GM12873 (cell line): ENCODE results near the gene PNPLA1.

Experiments
- TF ChIP-seq, protein P1 (sequence below): IDR thresholded peaks from 2 replicates; pipeline ENCODE4 v1.5.1; 2012; ENCODE audit warnings: low read depth, mild to moderate bottlenecking, moderate library complexity, low read length, control low read depth; ENCODE audit not compliant: insufficient read depth; ENCODE audit errors: missing control alignments

PNPLA1 gene

DNA sequence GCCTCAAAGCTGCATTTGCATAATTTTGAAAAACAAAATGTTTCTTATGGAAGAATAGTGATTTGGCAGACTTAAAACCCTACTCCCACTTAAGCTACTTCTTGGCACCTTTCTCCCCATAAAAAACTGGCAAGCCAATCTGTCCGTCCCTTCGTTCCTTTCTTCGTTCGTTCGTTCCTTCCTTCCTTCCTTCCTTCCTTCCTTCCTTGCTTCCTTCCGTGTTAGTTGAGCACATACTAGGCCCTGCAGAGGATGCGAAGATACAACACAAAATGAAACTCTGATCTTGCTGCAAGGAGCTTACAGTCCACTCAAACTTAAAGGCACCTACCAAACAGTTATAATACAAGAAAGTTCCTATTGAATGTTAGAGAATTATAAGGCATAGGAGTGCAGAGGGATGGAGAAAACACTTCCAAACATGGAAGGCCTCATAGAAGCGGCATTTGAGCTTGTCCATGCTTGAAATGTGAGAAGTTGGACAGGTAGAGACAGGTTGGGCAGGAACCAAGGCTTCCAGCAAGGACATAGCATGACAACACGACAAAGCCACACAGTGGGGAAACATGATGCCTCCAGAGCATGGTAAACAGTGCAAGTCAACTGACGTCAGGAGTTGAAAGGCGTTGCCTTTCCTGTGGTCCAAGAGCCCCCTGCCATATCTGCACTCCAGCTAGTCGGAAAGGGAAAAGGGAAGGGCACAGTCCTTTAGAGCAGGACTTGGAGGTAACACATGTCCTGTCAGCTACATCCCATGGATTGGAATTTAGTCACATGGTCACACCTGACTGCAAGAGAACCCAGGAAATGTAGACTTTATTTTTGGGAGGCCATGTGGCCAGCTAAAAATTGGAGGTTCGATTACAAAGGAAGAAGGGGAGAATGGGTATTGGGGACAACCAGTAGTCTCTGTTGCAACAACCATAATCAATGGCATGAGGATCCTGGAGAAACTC lies 7.0 kb downstream of the PNPLA1 start:
- TF ChIP-seq, protein P1, sequence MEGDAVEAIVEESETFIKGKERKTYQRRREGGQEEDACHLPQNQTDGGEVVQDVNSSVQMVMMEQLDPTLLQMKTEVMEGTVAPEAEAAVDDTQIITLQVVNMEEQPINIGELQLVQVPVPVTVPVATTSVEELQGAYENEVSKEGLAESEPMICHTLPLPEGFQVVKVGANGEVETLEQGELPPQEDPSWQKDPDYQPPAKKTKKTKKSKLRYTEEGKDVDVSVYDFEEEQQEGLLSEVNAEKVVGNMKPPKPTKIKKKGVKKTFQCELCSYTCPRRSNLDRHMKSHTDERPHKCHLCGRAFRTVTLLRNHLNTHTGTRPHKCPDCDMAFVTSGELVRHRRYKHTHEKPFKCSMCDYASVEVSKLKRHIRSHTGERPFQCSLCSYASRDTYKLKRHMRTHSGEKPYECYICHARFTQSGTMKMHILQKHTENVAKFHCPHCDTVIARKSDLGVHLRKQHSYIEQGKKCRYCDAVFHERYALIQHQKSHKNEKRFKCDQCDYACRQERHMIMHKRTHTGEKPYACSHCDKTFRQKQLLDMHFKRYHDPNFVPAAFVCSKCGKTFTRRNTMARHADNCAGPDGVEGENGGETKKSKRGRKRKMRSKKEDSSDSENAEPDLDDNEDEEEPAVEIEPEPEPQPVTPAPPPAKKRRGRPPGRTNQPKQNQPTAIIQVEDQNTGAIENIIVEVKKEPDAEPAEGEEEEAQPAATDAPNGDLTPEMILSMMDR = no peak

DNA sequence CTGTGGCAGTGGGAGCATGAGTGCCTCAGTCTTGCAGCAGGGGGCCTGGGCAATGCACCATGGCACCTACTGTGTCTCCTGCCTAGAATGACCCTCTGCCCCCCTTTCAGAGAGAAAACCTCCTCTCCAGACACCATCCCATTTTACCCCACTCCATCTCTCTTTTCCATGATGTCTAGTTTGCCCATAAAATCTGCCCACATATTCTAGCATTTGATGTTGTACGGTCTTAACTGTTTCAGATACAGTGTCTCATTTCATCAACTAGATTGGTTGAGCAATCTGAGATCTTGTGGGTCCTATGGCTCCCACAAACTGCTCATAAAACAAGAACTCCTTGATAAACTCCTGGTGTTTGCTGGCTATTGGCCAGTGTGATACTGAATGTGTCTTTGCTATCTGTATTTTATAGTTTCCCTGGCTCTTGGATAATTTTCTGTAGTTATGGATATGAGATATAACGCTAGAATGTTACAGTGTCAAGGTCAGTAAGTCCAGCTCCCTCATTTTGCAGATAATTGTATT lies 8.1 kb downstream of the PNPLA1 start:
- TF ChIP-seq, protein P1 = no peak

DNA sequence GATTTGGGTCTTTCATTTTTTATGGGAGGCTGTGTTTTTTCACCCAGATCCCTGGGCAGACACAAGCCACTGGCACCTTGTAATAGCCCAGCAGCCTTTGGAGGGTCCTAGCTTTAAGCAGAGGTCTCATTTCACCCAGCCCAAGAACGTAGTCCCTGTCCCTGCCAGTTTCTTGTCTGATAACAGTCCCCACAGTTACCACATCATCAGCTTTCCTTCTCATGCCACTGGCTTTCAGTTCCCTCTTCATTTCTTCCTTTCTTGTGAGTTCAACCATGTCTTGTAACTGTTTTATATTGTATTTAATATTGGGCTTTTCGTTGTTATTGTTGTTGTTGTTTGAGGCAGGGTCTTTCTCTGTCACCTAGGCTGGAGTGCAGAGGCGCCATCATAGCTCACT lies 10.6 kb downstream of the PNPLA1 start:
- TF ChIP-seq, protein P1 = no peak

DNA sequence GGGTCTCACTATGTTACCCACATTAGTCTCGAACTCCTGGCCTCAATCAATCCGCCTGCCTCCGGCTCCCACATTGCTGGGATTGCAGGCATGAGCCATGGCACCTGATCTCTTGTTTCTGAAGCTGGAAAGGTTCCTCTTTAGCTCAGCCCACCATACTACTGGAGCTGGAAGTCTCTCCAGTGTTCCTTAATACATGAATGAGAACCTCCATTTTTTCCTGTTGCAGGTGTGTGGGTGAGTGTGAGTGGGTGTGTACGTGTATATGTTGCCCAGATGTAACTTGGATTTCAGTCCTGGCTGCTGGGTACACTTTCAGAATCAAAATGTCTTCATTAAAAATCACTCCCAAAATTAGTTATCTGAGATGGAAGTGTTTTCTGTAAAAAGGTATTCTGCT lies 11.1 kb downstream of the PNPLA1 start:
- TF ChIP-seq, protein P1 = no peak

DNA sequence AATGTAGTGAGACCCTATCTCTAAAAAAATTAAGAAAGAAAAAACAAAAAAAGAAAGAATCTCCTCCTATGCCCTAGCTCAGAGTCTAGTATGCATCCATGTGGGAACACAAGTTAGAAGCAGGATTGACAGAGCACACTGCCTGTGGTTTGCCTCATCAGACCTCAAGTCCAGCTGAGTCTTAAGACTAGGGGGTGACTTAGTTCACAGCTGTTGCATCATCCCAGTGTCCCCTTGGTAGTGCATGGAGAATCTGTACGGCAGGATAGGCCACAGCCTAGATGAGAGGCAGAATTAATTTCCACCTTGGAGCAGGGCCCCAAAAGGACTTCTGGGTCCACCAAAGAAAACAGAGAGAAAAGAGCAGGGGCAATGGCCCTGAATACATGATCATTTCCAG lies 13.7 kb downstream of the PNPLA1 start:
- TF ChIP-seq, protein P1 = no peak

DNA sequence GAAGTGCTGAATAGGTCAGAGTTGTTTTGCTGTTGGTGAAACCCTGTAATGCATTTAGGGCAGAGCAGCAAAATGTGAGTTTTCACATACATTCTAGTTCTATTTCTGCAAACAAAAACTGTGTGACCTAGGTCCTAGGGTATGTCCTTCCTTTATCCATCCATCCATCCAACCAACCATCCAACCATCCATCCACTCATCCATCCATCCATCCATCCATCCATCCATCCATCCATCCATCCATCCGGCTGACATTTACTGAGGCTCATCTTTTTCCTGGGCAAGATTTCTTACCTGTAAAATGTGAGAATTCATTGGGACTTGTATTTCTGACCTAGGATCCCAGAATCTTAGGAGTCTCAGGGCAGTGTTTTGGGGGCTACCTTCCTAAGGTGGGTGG lies 14.5 kb downstream of the PNPLA1 start:
- TF ChIP-seq, protein P1 = no peak

DNA sequence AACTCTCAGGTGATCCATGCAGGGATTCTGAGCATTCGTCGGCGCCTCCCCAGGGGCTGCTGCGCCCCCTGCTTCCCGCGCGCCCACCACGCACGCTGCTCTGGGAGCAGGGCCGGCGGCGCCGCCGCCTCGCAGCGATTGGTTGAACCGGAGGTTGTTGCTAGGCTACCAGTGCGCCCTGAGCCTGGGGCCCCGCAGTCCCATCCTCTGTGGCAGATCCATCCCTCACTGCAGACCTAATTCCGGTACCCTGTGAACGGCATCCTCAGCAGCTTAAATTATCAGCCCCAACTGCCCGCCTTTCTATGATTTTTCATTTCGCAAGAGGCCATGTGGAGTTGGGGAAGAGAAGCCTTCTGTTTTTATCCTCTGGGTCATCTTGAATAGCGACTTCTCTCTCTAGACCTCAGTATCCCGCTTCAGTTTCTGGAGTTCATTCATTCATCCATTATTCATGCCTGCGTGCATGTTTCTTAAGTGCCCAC lies 15.4 kb downstream of the PNPLA1 start:
- TF ChIP-seq, protein P1 = no peak
